NCI-H524 treated with DMSO at 0.1 percent for 48 hours (cell line): ENCODE measurements around the gene RANGAP1.

Source experiments
- DNase-seq: peaks from one replicate; lab custom pipeline; 2025; lab: John Stamatoyannopoulos, UW

Gene RANGAP1

DNA sequence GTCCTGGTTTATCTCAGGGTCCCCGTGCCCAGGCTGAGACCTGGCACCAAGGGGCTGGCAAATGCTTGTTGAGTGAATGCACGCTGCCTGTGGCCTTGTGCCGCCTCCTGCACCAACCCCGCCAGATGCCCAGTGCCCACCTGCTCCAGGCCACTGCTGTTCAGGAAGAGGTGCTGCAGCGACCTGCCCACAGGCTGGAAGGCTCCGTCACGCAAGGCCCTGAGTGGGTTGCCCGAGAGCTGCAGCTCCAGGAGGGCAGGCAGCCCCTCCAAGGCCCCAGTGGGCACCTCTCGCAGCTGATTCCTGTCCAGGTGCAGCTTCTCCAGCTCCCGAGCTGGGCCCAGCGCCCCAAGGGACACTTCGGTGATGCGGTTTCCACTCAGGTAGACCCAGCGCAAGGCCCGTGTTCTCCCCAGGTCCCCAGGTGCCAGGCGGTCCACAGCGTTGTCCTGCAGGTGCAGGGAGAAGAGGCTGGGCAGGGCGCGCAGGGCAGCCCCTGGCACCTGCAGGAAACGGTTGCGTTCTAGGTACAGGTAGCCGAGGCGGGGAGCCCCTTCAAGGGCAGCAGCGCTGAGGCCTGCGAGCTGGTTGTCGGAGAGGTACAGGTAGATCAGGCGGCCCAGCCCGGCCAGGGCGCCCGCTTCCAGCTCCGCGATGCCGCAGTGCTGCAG is 48.8 kb downstream of the RANGAP1 start:
- no peak for DNase-seq

GRCh38 chr22:41234815-41235695 is 50.9 kb downstream of the RANGAP1 start:
- DNase-seq, result peak; percentile 55

- DNase-seq, result no peak
Measured at GRCh38 chr22:41231369-41231768, 54.6 kb downstream of the RANGAP1 start.

GRCh38 chr22:41230401-41230785 is 55.6 kb downstream of the RANGAP1 start:
- no peak for DNase-seq

GRCh38 chr22:41229730-41230400 is 56.1 kb downstream of the RANGAP1 start:
- no peak for DNase-seq

- no peak for DNase-seq
Measured at GRCh38 chr22:41229215-41229614, 56.8 kb downstream of the RANGAP1 start.

- DNase-seq, result no peak
Measured at GRCh38 chr22:41226723-41227655, 59.0 kb downstream of the RANGAP1 start.

DNA sequence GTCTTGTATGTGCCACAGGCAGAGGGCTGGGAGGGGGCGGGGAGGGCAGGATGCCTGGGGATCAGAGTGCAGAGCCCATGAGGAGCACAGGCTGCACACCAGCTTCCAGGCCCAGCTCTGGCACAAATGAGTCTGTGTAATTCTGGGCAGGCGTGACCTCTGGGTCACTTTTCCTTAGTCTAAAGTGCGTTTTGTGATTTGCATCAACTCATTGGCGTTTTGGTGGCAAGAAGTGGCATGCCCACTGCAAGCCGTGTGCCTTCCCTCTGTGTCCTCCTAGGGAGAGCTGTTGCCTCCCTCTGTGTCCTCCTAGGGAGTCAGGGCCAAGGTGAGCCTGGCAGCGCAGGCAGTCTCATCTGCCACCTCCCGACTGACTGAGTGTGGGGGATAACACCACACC is 62.5 kb downstream of the RANGAP1 start:
- DNase-seq, result no peak

DNA sequence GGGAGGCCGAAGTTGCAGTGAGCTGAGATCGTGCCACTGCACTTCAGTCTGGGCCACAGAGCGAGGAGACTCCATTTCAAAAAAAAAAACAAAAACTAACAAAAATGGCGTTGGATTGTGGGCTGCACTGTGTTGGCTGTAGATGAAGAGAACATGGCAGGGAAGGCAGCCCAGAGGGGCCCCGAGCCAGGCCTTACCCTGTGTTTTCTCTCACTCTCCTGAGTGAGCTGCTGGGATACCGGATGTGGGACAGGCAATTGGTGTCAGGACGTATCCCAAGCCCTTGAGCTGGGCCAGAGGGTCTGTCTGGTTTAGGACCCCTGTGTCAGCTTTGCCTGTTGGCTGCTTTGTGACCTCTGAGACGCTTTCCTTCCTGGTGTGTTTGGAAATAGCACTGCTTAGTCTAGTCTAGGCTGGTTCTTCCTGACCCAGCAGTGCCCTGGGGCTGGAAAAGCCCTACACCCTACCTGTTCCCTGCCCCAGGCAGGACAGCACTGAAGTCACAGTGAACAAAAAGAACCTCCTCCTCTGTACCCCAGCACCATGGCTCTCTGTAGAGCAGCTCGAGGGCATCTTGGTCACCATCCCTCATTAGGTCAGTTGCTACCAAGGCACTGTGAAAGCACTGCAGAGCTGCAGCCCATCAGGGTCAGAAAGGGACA is 63.0 kb downstream of the RANGAP1 start:
- DNase-seq, result no peak

DNA sequence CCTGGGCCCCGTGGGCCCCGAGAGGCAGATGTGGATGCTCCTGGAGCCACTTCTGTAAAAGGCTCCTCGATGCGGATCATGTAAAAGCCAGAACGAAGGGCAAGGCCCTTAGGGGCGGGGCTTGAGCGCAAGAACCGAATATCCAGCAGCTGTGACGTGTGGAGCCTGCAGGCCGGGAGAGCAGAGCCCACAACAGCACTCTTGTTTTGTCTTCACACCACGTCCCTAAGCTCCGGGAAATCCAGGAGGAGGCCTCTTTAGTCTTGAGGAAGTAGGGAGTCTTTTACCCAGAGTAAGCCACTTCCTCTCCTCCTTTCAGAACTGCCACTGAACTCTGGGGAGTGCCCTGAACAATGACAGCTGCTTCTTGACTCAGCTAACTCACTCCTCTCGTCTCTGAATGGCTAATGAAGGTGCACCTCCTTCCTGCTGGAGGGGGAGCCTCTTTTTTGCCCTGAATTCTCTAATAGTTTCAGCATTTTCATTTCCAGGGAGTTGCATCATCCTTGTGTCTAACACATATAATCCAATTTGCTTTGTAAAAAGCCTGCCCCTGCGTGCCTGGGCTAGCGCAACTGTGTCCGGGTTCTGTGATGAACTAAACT is 68.3 kb downstream of the RANGAP1 start:
- DNase-seq, result no peak

- no peak for DNase-seq
Measured at GRCh38 chr22:41216984-41217383, 69.0 kb downstream of the RANGAP1 start.

GRCh38 chr22:41215926-41216325 is 70.1 kb downstream of the RANGAP1 start:
- no peak for DNase-seq

DNA sequence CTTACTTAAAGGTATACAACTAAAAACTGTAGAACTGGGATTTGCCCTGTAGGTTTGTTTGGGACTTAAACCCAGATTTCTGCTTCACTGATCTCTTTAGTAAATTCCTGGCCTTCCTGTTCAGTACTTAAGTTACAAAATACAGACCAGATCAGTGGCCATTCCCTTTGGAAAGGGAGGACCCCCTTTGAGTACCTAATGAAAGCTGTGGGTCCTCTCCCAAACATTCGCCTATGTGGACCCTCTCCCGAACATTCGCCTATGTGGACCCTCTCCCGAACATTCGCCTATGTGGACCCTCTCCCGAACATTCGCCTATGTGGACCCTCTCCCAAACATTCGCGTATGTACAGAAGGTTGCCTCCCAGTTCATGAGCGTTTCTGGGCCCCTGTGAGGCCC is 70.6 kb downstream of the RANGAP1 start:
- no peak for DNase-seq

GRCh38 chr22:41206719-41207118 is 79.3 kb downstream of the RANGAP1 start:
- DNase-seq, result no peak

DNA sequence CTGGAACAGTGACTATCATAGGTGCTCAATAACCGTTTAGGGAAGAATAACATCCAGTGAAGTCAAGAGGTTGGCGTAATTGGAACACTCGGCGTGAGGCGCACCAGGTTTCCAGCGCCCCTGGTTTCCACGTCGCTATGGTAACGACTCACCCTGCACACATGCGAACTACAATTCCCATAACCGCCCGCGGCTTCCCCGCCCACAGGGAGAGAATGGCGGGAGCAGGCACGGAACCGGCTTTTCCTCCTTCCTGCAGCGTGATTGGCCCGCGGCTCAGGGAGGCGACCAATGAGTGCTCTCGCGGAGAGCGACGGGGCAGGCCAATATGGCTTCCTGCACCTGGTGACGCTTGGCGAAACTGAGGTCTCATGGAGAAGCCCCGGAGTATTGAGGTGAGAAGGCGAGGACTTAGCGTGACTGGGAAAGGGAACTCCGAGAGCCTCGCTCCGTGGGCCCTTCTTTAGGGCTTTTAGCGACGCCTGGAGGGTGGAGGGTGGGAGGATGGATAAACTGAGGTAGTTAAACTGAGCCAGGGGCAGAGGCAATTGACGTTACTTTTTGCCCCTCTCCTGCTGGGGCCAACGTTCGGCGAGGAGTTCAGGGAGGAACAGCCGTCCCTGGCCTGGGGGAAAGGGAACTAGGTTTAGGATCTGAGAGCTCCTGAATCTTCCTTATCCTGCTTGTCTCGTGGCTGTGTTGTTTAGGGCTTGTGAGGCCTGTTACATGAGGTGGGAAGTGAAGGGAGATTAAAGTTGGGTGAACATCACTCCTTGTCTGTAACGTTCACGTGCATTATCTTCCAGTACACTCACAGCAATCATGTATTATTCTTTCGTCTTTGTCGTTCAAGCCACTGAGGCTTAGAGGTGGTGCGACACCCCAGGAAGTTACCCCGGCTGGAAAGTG is 80.7 kb downstream of the RANGAP1 start, which contains the start of gene L3MBTL2:
Gene L3MBTL2, plus strand, starts transcription at position 321 of the 909 bp plus-strand sequence. Its CDS starts 51 bp downstream, at position 372.
- DNase-seq, result peak; percentile 90

DNA sequence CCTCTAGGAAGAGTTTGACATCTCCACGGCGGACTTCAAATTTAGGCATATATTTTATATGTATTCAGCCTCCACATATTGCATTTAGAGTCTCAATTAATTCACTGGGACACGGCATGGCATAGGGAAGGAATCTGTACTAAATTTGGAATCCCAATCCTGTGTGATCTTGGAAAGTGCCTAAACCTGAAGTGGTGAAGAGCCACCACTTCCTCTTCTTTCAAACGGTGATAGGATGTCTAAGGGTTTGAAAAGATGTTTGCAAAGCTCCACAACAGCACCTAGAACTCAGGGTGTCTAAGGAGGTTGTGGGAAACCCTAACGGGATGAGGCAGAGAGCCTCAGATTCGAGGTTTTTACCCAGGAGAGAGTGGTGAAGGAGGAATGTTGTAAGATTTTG is 81.9 kb downstream of the RANGAP1 start:
- no peak for DNase-seq

GRCh38 chr22:41203118-41203517 is 82.9 kb downstream of the RANGAP1 start:
- no peak for DNase-seq

- no peak for DNase-seq
Measured at GRCh38 chr22:41201141-41201540, 84.8 kb downstream of the RANGAP1 start.

GRCh38 chr22:41198027-41198580 is 87.9 kb downstream of the RANGAP1 start:
- DNase-seq, result no peak
